ENCODE results near the gene KRT34. TPM values are rescaled to one million over a fixed set of nuclear protein-coding genes. Genes with fewer than 3 reads are reported as not detected.

Gene KRT34
- total RNA-seq, 2 experiments from 2014 or later: not detected

DNA sequence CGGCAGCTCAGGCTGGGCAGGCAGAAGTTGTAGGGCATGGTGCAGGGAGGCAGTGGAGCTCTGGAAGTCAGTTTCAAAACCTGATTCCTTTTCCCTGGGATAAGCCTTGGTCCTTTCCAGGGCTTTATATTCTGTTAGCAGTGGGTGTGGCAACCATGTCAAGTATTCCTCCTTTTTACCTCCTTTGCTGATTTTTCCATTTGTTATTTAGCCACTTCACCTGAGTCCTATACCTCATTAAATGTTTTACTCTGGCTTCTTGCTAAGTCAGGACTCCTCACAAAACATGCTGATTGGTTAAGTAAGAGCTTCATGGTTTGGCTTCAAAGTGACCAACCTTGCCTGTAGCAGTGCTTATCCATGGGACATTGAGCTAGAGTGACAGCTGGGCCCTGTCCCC is 12.4 kb downstream of the KRT34 start, which contains the start of gene KRT33B:
Gene KRT33B (minus strand): TSS at position 101 of the 400 bp plus-strand sequence. CDS start 63 bp downstream, at position 38.
- no peak within 1 kb of the TSS for H3K4me3 ChIP-seq (ENCODE audit: low read depth, low read length, poor library complexity, severe bottlenecking)
- H3K36me3 ChIP-seq (ENCODE audit: insufficient read depth, low read length): no peaks in the 10 kb centered on the region
- no peak for DNase-seq (ENCODE audit: low spot score)
- no TSS peak for BruUV-seq (replicated peaks)
- intact Hi-C loops (cut with micrococcal nuclease; ENCODE audit: unreplicated experiment): no loop called here
- no peaks in the 10 kb centered on the region for H3K9me2 ChIP-seq (ENCODE audit: insufficient read depth, low read length)
- no peak within 1 kb of the TSS for H3K27ac ChIP-seq (ENCODE audit: low read depth, low read length, poor library complexity, severe bottlenecking)
- no peaks in the 10 kb centered on the region for H3K79me2 ChIP-seq (ENCODE audit: insufficient read depth, low read depth, low read length)
- no peak within 1 kb of the TSS for H3K4me2 ChIP-seq (ENCODE audit: low read length)
- H3K9me3 ChIP-seq (ENCODE audit: low read length): no peaks in the 10 kb centered on the region
- no peak for TF ChIP-seq EZH2phosphoT487 (IDR thresholded peaks at IDR 0.05; ENCODE audit: borderline replicate concordance, low read depth, low read length)
- TF ChIP-seq, protein P1, sequence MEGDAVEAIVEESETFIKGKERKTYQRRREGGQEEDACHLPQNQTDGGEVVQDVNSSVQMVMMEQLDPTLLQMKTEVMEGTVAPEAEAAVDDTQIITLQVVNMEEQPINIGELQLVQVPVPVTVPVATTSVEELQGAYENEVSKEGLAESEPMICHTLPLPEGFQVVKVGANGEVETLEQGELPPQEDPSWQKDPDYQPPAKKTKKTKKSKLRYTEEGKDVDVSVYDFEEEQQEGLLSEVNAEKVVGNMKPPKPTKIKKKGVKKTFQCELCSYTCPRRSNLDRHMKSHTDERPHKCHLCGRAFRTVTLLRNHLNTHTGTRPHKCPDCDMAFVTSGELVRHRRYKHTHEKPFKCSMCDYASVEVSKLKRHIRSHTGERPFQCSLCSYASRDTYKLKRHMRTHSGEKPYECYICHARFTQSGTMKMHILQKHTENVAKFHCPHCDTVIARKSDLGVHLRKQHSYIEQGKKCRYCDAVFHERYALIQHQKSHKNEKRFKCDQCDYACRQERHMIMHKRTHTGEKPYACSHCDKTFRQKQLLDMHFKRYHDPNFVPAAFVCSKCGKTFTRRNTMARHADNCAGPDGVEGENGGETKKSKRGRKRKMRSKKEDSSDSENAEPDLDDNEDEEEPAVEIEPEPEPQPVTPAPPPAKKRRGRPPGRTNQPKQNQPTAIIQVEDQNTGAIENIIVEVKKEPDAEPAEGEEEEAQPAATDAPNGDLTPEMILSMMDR (conservative IDR thresholded peaks at IDR 0.05; ENCODE audit: low read length): no peak
- H3K4me1 ChIP-seq (ENCODE audit: insufficient read depth, low read length, poor library complexity, severe bottlenecking): no peaks in the 10 kb centered on the region
- CTCF ChIA-PET (ENCODE audit: unreplicated experiment): no interaction called here
- no peak within 1 kb of the TSS for H2AFZ ChIP-seq (ENCODE audit: low read length)
- POLR2A ChIA-PET: no interaction called here
- no peaks in the 10 kb centered on the region for H4K20me1 ChIP-seq (ENCODE audit: insufficient read depth, low read length)

DNA sequence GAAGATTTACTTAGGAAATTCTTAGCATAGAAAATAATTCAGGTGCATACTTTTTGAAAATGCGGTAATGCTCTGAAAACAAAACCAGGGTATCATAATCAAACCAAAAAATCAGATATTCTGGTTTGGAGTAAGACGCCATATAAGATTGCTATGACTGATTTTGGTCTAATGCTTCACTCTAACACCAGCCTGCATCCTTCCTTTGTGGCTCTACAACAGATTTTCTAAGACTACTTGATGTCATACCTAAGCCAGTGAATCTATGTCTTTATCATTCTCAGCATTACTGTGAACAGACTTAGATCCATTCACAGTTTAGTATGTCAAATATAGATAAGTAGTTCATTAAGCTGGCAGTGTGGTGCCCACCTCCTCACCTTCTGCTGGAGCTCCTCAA is 13.1 kb downstream of the KRT34 start:
- CTCF ChIA-PET (ENCODE audit: unreplicated experiment): no interaction called here
- Histone ChIP-seq H3K9me3 (ENCODE audit: low read length) (no peaks in the 10 kb centered on the region), H3K36me3 (ENCODE audit: insufficient read depth, low read length) (no peaks in the 10 kb centered on the region), H3K79me2 (ENCODE audit: insufficient read depth, low read depth, low read length) (no peaks in the 10 kb centered on the region), H3K4me2 (ENCODE audit: low read length) (no peak overlapping the region), H3K4me1 (ENCODE audit: insufficient read depth, low read length, poor library complexity, severe bottlenecking) (no peaks in the 10 kb centered on the region), H4K20me1 (ENCODE audit: insufficient read depth, low read length) (no peaks in the 10 kb centered on the region), H3K9me2 (ENCODE audit: insufficient read depth, low read length) (no peaks in the 10 kb centered on the region), H2AFZ (ENCODE audit: low read length) (no peak overlapping the region), H3K27ac (ENCODE audit: low read depth, low read length, poor library complexity, severe bottlenecking) (no peak overlapping the region), H3K4me3 (ENCODE audit: low read depth, low read length, poor library complexity, severe bottlenecking) (no peak overlapping the region)
- intact Hi-C loops (cut with micrococcal nuclease; ENCODE audit: unreplicated experiment): no loop called here
- BruUV-seq (replicated peaks): no TSS peak
- no peak for DNase-seq (ENCODE audit: low spot score)
- POLR2A ChIA-PET: no interaction called here
- TF ChIP-seq EZH2phosphoT487 (IDR thresholded peaks at IDR 0.05; ENCODE audit: borderline replicate concordance, low read depth, low read length): no peak
- TF ChIP-seq, protein P1 (conservative IDR thresholded peaks at IDR 0.05; ENCODE audit: low read length): no peak

DNA sequence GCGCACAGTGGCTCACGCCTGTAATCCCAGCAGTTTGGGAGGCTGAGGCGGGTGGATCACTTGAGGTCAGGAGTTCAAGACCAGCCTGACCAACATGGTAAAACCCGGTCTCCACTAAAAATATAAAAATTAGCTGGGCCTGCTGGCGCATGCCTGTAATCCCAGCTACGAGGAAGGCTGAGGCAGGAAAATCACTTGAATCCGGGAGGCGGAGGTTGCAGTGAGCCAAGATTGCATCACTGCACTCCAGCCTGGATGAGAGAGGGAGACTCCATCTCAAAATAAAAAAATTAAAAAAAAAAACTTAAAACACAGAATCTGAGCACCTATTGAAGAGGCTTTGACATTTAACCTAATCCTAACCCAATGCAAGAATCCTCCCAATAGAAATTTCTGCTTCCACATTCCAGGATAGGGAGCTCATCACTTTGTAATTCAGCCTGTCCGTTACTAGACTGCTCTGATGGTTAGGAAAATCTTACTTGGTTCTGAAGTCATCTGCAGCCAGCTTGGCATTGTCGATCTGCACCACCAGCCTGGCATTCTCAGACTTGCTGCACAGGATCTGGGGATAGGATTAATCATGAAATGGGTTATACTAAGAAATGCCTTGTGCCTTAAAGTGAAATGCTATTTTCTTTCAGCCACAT is 14.6 kb downstream of the KRT34 start:
- H3K79me2 ChIP-seq (ENCODE audit: insufficient read depth, low read depth, low read length): no peaks in the 10 kb centered on the region
- no peak overlapping the region for H3K4me3 ChIP-seq (ENCODE audit: low read depth, low read length, poor library complexity, severe bottlenecking)
- no TSS peak for BruUV-seq (replicated peaks)
- H3K36me3 ChIP-seq (ENCODE audit: insufficient read depth, low read length): no peaks in the 10 kb centered on the region
- DNase-seq (ENCODE audit: low spot score): no peak
- H3K4me1 ChIP-seq (ENCODE audit: insufficient read depth, low read length, poor library complexity, severe bottlenecking): no peaks in the 10 kb centered on the region
- H3K9me3 ChIP-seq (ENCODE audit: low read length): no peaks in the 10 kb centered on the region
- H2AFZ ChIP-seq (ENCODE audit: low read length): no peak overlapping the region
- H3K4me2 ChIP-seq (ENCODE audit: low read length): no peak overlapping the region
- ChIA-PET POLR2A (interaction anchor here (0.8 kb wide), 1 partner anchor 23 kb away, joined by 3 read pairs; no protein-coding TSS in a partner anchor), CTCF (ENCODE audit: unreplicated experiment) (no interaction called here)
- H4K20me1 ChIP-seq (ENCODE audit: insufficient read depth, low read length): no peaks in the 10 kb centered on the region
- H3K27ac ChIP-seq (ENCODE audit: low read depth, low read length, poor library complexity, severe bottlenecking): no peak overlapping the region
- intact Hi-C loops (cut with micrococcal nuclease; ENCODE audit: unreplicated experiment): no loop called here
- no peak for TF ChIP-seq EZH2phosphoT487 (IDR thresholded peaks at IDR 0.05; ENCODE audit: borderline replicate concordance, low read depth, low read length)
- TF ChIP-seq, protein P1 (conservative IDR thresholded peaks at IDR 0.05; ENCODE audit: low read length): no peak
- no peaks in the 10 kb centered on the region for H3K9me2 ChIP-seq (ENCODE audit: insufficient read depth, low read length)

All from OCI-LY7 (cell line).